Vagina (tissue), 2 donors: ENCODE data around the gene STAT2. TPM values are rescaled to one million over a fixed set of nuclear protein-coding genes. Genes with fewer than 3 reads are reported as not detected.

Source experiments
- DNase-seq, 2 donors: peaks; one replicate each; pipeline ENCODE4 v3.0.0-alpha.2; 2017; ENCODE audit errors: extremely low spot score in 2 of 2
- H3K27ac ChIP-seq: fragments of 200-600 bp; sonication (generic); one replicate; pipeline ENCODE4 v1.5.1; 2019
- H3K27me3 ChIP-seq: fragments of 200-600 bp; sonication (generic); one replicate; pipeline ENCODE4 v1.5.1; 2019
- H3K36me3 ChIP-seq, 2 donors: fragments of 200-600 bp; sonication (generic); one replicate each; pipeline ENCODE4 v1.5.1; 2017 to 2019
- H3K4me1 ChIP-seq: fragments of 200-600 bp; sonication (generic); one replicate; pipeline ENCODE4 v1.5.1; 2019
- H3K4me3 ChIP-seq, 2 donors: fragments of 200-600 bp; sonication (generic); 1 replicate in 1 of 2; 2 replicates in 1 of 2; pipeline ENCODE4 v1.5.1; 2016 to 2019
- H3K9me3 ChIP-seq: fragments of 200-600 bp; sonication (generic); one replicate; pipeline ENCODE4 v1.5.1; 2019
- CTCF ChIP-seq, 3 experiments: fragments of 450-650 bp in 2 of 3; fragments of 200-600 bp in 1 of 3; sonication (generic) in 1 of 3; IDR thresholded peaks; one replicate each; pipeline ENCODE4 v1.5.1; 2017 to 2019; ENCODE audit warnings: antibody characterized with exemption in 3 of 3, mild to moderate bottlenecking in 2 of 3, moderate library complexity in 2 of 3
- POLR2A ChIP-seq, 2 donors: fragments of 450-650 bp; IDR thresholded peaks; one replicate each; pipeline ENCODE4 v1.6.1; 2017; ENCODE audit warnings: antibody characterized with exemption in 2 of 2, mild to moderate bottlenecking in 2 of 2, moderate library complexity in 2 of 2
- POLR2AphosphoS5 ChIP-seq, 2 donors: sonication (generic); formaldehyde crosslinking; IDR thresholded peaks; one replicate each; pipeline ENCODE4 v1.9.0; 2017; ENCODE audit warnings: antibody characterized with exemption in 2 of 2, mild to moderate bottlenecking in 2 of 2, low read depth in 1 of 2; ENCODE audit not compliant: insufficient read depth in 1 of 2
- intact Hi-C: fragments of 100-400 bp; cut with DNase I; formaldehyde crosslinking; loops from one replicate; pipeline ENCODE4 v1.15.1; 2023
- total RNA-seq: library from RNA; depleted of rRNA; stranded (reverse); fragments of >200 nt; gene quantifications from one replicate; pipeline ENCODE4 v1.2.3, GENCODE V29; 2016

STAT2 gene
- total RNA-seq, 1 donor from 2014 or later: 109 TPM

DNA sequence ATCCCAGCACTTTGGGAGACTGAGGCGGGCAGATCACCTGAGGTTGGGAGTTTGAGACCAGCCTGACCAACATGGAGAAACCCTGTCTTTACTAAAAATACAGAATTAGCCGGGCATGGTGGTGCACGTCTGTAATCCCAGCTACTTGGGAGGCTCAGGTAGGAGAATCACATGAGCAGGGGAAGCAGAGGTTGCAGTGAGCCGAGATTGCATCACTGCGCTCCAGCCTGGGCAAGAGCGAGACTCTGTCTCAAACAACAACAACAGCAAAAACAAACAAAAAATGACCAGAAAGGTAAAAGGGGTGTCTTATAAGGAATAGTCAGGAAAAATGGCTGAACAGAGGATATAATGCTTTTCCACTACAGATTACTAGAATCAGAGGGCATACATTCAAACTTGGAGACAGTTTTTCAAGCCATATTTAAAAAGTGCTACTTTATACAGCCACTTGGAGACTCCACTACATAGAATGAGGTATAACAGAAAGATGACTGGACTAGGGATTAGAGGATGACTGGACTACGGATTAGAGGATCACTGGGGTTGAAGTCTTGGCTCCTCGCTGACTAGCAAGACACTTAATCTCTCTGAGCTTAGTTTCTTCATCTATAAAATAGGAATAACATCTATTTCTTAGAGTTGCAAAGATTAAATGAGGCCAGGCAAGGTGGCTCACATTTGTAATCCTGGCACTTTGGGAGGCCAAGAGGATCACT lies 54.9 kb downstream of the STAT2 start:
- Histone ChIP-seq H3K4me3 (no peak overlapping the region), H3K9me3 (no peaks in the 10 kb centered on the region), H3K27ac (no peak overlapping the region), H3K4me1 (peaks cover 20% of the 10 kb centered on the region), H3K36me3 (peaks cover 0 to 12% of the 10 kb centered on the region in 2 donors), H3K27me3 (no peaks in the 10 kb centered on the region)
- TF ChIP-seq POLR2A (IDR thresholded peaks at IDR 0.05) (no peak), CTCF (IDR thresholded peaks at IDR 0.05) (no peak), POLR2AphosphoS5 (IDR thresholded peaks at IDR 0.05; ENCODE audit: insufficient read depth in 1 of 2, low read depth in 1 of 2) (no peak)
- intact Hi-C loops: no loop called here
- no peak for DNase-seq

GRCh38 chr12:56304276-56304675 lies 55.6 kb downstream of the STAT2 start:
- TF ChIP-seq POLR2A (IDR thresholded peaks at IDR 0.05) (no peak), POLR2AphosphoS5 (IDR thresholded peaks at IDR 0.05; ENCODE audit: insufficient read depth in 1 of 2, low read depth in 1 of 2) (no peak), CTCF (IDR thresholded peaks at IDR 0.05) (no peak)
- no peak for DNase-seq
- H3K4me3 ChIP-seq: no peak overlapping the region
- intact Hi-C loops: no loop called here
- no peaks in the 10 kb centered on the region for H3K9me3 ChIP-seq
- H3K27ac ChIP-seq: no peak overlapping the region
- H3K36me3 ChIP-seq: peaks cover 0 to 5% of the 10 kb centered on the region in 2 donors
- peaks cover 24% of the 10 kb centered on the region for H3K4me1 ChIP-seq
- no peaks in the 10 kb centered on the region for H3K27me3 ChIP-seq

GRCh38 chr12:56300644-56301464 lies 59.1 kb downstream of the STAT2 start:
- H3K27me3 ChIP-seq: no peaks in the 10 kb centered on the region
- peaks cover 57% of the 10 kb centered on the region for H3K4me1 ChIP-seq
- TF ChIP-seq POLR2AphosphoS5 (IDR thresholded peaks at IDR 0.05; ENCODE audit: insufficient read depth in 1 of 2, low read depth in 1 of 2) (no peak), CTCF (IDR thresholded peaks at IDR 0.05) (no peak), POLR2A (IDR thresholded peaks at IDR 0.05) (no peak)
- no peaks in the 10 kb centered on the region for H3K9me3 ChIP-seq
- H3K27ac ChIP-seq: peak overlapping the region; percentile 84
- no peaks in the 10 kb centered on the region for H3K36me3 ChIP-seq
- no peak for DNase-seq
- H3K4me3 ChIP-seq: peak overlapping the region; percentile 75 to 96
- intact Hi-C loops: no loop called here

DNA sequence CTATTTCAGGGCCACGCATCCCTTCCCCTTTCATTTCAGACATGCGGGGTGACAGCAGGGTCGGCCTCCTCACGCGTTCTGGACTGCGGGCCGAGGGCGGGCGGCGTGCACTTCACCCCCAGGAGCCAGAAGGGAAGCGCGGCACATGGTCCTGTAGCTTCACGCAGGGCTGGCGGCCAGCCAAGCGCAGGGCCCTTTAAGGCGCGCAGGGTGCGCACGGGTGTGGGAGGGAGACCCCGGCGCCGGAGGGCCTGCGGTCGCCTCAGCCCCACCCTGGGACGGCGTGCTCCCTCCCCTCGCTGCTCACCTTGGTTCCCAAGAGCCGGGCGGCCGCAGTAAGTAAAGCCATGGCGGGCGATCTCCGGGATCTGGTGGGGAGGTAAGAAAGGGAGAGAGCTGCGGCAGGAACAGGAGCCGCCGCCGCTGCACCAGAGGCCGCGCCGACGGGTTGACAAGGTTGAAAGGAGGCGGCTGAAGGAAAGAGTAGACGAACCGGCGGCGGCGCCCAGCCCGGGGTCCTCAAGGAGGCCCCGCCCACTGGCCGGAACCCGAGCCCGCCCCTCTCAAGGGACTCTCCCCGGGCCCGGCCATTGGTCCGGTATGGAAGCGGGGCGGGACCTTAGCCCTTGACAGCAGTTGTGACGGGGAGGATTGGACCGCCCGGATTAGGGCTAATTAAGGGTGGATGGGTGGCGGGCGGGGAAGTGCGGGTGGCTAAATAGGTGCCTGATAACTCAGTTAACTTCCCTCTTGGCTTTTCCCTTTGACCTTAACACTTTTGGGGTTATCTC lies 59.9 kb downstream of the STAT2 start, which contains the start of gene CS:
TSS of gene CS (minus strand) at position 478 of the 791 bp plus-strand sequence. CDS start at position 349, 129 bp downstream.
- peaks cover 57% of the 10 kb centered on the region for H3K4me1 ChIP-seq

More for the DNA sequence above, 59.9 kb downstream of the STAT2 start, which contains the start of gene CS:
- H3K9me3 ChIP-seq: no peaks in the 10 kb centered on the region
- H3K36me3 ChIP-seq: no peaks in the 10 kb centered on the region
- intact Hi-C loops: no loop called here
- H3K27me3 ChIP-seq: no peaks in the 10 kb centered on the region
- peak within 1 kb of the TSS; percentile 84 for H3K27ac ChIP-seq
- peak in 1 of 2 donors; percentile 46 for TF ChIP-seq POLR2A (IDR thresholded peaks at IDR 0.05)
- TF ChIP-seq POLR2AphosphoS5 (IDR thresholded peaks at IDR 0.05; ENCODE audit: insufficient read depth in 1 of 2, low read depth in 1 of 2): peak; percentile 94
- no peak for TF ChIP-seq CTCF (IDR thresholded peaks at IDR 0.05)
- DNase-seq: peak; percentile 97 to 98
- H3K4me3 ChIP-seq: peak within 1 kb of the TSS; percentile 75 to 96
